SKM-1 (cell line): ENCODE results near the gene CECR2.

Source experiments
- DNase-seq: peaks from one replicate; lab custom pipeline; 2025; ENCODE audit not compliant: unreplicated experiment; lab: John Stamatoyannopoulos, UW

CECR2 gene

GRCh38 chr22:17366830-17367229 lies 2.4 kb upstream of the CECR2 start:
- no peak for DNase-seq

GRCh38 chr22:17368144-17368543 lies 1.1 kb upstream of the CECR2 start:
- DNase-seq: no peak

DNA sequence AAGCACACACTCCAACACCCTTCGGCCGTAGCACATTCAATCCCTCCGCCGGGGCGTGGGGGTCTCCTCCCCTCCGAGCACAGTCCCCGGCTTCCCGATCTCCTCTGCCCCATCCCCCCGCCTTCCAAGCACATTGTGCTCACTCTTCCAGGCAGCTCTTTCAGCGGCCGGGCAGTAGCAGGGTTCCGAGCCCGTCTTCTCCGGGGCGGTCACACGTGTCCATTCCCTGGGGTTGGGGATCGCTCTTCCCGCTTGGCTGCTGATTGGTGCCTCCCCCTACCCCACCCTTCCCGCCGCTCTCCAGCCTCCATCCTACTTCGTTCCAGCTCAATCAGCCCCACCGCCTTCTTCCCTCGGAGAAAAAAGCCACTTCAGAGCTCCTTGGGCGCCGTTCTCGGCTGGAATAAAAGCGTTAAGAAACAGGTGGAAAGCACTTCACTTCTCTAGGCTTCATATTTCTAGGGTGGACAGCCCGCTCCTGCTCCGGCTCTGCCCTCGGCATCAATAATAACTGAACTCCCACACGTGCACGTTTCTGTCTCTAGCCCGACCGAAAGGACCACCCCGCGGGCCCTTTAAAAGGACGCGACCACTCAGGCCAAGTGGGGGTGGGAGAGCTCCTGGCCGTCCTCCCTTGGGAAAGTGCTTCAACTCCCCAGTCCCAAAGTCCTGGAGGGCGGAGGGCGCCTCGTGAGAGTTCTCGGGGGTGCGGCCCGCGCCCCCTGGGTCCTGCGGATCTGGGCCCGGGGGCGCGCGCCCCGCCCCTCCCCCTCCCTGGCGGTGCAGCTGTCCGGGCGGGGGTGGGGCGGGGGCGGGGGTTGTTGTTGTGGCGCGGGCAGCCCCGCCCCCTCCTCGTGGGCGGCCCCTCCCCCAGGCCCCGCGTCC lies 464 bp upstream of the CECR2 start:
- no peak for DNase-seq

DNA sequence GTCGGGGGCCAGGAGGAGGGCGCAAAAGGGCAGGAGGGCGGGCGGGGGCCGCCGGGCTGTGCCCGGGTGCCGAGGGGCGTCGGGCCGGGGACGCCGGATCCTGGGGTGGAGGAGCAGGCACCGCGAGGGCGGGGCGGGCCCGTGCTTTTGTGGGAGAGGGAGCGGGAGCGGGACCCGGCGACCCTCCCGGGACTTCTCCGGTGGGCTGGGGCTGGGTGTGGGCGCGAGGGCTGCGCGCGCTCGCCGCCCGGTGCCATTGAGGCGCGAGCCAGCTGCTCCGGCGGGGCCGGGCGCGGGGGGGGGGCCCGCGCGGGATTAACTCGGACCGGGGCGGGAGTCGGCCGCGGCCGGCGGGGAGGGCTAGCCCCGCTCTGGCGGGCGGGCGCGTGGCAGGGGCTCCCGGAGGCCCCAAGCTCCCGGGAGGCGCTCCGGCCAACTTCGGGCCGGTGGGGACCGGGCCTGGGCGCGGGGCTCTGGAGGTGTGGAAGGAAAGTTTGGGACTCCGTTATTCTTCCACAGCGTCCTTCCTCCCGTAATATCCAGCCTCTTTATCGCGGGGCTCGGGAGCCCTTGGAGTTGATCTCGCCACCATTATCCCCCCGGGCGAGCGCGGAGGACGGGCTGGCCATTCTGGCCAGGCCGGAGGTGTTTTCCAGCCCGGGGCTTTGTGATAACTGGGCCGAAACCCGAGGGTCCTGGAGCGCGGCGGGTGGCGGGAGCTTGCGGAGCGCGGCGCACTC lies 936 bp downstream of the CECR2 start:
- DNase-seq: no peak

GRCh38 chr22:17370766-17371432 lies 1.6 kb downstream of the CECR2 start:
- DNase-seq: no peak

- DNase-seq: no peak
Measured at GRCh38 chr22:17371448-17371847, 2.2 kb downstream of the CECR2 start.

- no peak for DNase-seq
Measured at GRCh38 chr22:17373855-17374254, 4.6 kb downstream of the CECR2 start.

- DNase-seq: no peak
Measured at GRCh38 chr22:17375914-17376614, 6.8 kb downstream of the CECR2 start.

- DNase-seq: no peak
Measured at GRCh38 chr22:17376950-17377349, 7.7 kb downstream of the CECR2 start.

- DNase-seq: no peak
Measured at GRCh38 chr22:17379944-17380343, 10.7 kb downstream of the CECR2 start.

DNA sequence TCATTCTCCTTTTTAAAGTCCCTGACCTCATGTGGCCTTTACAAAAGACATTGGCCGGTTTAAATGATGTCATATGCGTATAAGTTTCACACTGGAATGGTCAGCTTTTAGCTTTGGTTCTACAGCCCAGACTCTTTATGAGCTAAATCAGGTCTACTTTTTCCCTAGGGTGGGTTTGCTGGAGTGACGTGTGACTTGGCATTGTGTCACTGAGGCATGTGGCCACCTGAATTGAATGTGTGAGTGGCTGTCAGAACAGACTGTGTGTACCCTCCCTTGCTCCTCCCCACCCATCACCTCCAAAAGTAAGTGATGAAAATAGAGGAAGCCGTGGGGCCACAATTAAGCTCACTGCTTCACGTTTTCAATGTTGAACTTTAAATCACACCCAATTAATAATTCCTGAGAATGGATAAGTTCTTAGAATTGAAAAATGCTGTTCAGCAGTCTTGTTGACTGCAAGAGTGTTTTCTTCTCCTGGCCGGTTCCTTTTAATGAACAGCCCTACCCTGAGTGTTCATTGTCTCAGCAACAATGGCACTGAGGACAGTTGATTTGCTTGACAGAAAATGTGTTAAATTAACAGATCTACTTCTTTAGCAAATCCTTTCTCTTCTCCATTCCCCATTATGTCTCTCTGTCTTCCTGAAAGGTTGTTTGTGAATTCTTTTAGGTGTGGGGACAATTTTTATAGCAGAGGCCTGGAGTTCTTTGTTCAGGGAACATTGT lies 11.3 kb downstream of the CECR2 start:
- DNase-seq: no peak

GRCh38 chr22:17381192-17381913 lies 12.1 kb downstream of the CECR2 start:
- DNase-seq: peak; percentile 15

DNA sequence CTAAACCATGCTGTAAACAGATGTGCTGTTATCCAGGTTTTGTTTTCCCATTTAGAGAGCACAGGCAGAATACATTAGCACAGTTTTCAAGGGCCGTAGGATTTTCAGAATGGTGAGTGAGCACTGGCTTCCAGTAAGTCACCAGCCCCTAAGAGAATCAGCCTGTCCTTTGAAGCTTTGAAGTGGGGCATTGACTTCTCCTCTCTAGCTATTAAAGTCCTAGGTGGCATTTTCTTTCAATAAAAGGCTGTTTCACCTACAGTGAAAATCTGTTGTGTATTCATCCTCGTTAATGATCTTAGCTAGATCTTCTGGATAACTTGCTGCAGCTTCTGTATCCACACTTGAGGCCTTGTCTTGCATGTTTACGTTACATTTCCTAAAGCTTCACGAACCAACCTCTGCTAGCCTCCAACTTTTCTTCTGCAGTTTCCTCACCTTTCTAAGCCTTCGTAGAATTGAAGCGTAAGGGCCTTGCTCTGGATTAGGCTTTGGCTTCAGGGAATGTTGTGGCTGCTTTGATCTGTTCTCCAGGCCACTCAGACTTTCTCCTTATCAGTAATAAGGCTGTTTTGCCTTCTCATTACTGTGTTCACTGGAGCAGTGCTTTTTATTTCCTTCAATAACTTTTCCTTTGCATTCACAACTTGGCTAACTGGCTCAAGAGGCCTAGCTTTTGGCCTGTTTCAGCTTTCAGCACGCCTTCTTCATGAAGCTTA lies 15.5 kb downstream of the CECR2 start:
- no peak for DNase-seq

DNA sequence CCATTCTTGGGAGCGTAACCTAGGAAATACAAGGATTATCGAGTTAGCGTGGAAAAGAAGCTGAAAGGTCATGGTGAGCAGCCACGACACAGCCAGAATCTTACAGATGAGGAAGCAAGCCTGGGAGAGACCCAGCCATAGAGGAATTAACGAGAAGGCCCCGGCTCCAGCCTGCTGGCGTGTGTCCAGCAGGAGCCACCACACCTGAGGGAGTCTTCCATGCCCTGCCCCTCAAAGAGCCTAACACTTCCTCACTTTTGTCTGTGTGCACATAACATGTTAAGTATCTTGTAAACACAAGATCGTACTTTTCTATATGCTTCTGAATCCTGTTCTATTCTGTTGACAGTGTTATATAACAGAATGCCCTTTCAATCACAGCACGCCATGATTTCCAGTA lies 18.1 kb downstream of the CECR2 start:
- no peak for DNase-seq

GRCh38 chr22:17388235-17388634 lies 19.0 kb downstream of the CECR2 start:
- DNase-seq: no peak

DNA sequence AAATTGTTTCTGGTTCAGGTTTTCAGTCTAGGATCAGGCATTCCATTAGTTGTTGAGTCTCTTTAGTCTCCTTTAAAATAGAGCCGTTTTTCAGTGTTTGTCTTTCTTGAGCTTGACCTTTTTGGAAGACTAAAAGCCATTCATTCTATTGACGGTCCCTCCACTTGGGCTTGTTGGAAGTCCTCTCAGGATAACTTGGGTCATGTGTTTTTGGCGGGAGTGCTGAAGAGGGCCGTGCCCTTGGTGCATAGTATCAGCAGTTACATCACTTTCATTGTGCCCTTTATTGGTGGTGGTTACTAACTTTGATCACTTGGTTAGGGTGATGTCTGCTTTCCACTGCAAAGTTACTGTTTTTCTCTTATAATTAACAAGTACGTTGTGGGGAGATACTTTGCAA lies 20.8 kb downstream of the CECR2 start:
- no peak for DNase-seq

- no peak for DNase-seq
Measured at GRCh38 chr22:17396516-17396915, 27.3 kb downstream of the CECR2 start.

DNA sequence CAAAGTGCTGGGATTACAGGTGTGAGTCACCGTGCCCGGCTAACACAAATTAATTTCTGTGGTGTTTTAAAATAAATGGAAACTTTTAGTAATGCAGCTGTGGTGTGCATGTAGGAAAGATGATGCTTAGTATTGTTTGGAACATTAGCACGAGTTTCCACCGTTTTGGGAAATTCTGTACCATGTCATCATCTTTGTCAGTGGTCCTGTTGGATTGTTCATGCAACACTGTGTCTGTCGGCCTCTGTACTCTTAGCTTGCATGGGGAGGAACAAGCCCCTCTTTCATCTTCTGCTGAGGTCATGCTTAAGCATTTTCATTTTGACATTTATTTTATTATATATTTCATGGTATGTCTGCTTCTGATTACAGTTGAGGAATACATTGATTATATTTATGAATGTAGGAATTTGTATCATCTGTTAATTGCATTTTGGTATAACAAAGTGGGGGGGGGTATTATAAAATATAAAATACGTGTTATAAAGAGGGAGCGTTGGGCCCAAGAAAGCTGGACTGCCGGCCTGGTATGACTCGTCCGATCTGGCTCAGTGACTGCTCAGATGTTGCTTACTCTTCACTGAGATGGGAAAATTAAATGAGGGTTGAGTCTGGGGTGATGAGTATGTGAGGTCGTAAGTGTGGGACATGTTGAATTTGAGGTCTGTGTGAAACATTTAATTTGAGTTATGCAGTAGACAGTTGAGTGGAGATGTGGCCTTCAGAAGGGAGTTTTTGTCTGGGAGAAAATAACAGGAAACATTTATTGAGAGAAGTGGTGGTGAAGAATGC lies 28.7 kb downstream of the CECR2 start:
- no peak for DNase-seq
